IPS-18c (cell line): ENCODE results near the gene SPACA9.

Experiments
- H3K4me3 ChIP-seq: 2 replicates; pipeline ENCODE4 v1.7.0; 2013; ENCODE audit warnings: low read depth, mild to moderate bottlenecking, low read length, moderate library complexity; ENCODE audit not compliant: insufficient read depth
- H3K9me3 ChIP-seq: one replicate; pipeline ENCODE4 v1.6.1; 2013; ENCODE audit warnings: mild to moderate bottlenecking, low read length, moderate library complexity; ENCODE audit not compliant: control insufficient read depth, insufficient read depth

The SPACA9 gene

GRCh38 chr9:132857616-132858342 lies 20.9 kb upstream of the SPACA9 start:
- Histone ChIP-seq H3K9me3 (peaks cover 3% of the 10 kb centered on the region), H3K4me3 (no peak overlapping the region)

- no peak overlapping the region for H3K4me3 ChIP-seq
- peaks cover 3% of the 10 kb centered on the region for H3K9me3 ChIP-seq
These were observed 19.9 kb upstream of the SPACA9 start for GRCh38 chr9:132858751-132859150.

- Histone ChIP-seq H3K9me3 (peaks cover 3% of the 10 kb centered on the region), H3K4me3 (no peak overlapping the region)
These were observed 17.0 kb upstream of the SPACA9 start for GRCh38 chr9:132861666-132862065.

- H3K4me3 ChIP-seq: no peak overlapping the region
- H3K9me3 ChIP-seq: peaks cover 3% of the 10 kb centered on the region
These were observed 16.2 kb upstream of the SPACA9 start for GRCh38 chr9:132862533-132862932.

GRCh38 chr9:132863096-132863495 lies 15.6 kb upstream of the SPACA9 start:
- Histone ChIP-seq H3K4me3 (no peak overlapping the region), H3K9me3 (peaks cover 3% of the 10 kb centered on the region)

GRCh38 chr9:132864277-132864676 lies 14.4 kb upstream of the SPACA9 start:
- H3K9me3 ChIP-seq: peaks cover 3% of the 10 kb centered on the region
- no peak overlapping the region for H3K4me3 ChIP-seq

- H3K9me3 ChIP-seq: peaks cover 3% of the 10 kb centered on the region
- H3K4me3 ChIP-seq: no peak overlapping the region
These were observed 14.0 kb upstream of the SPACA9 start for GRCh38 chr9:132864691-132865090.

- H3K4me3 ChIP-seq: no peak overlapping the region
- H3K9me3 ChIP-seq: no peaks in the 10 kb centered on the region
These were observed 11.8 kb upstream of the SPACA9 start for GRCh38 chr9:132866898-132867297.

GRCh38 chr9:132869266-132869665 lies 9.4 kb upstream of the SPACA9 start:
- Histone ChIP-seq H3K9me3 (no peaks in the 10 kb centered on the region), H3K4me3 (no peak overlapping the region)

- Histone ChIP-seq H3K9me3 (no peaks in the 10 kb centered on the region), H3K4me3 (no peak overlapping the region)
These were observed 5.3 kb upstream of the SPACA9 start for GRCh38 chr9:132873403-132873802.

GRCh38 chr9:132875159-132875558 lies 3.5 kb upstream of the SPACA9 start:
- H3K4me3 ChIP-seq: no peak overlapping the region
- H3K9me3 ChIP-seq: no peaks in the 10 kb centered on the region

- H3K9me3 ChIP-seq: no peaks in the 10 kb centered on the region
- no peak overlapping the region for H3K4me3 ChIP-seq
These were observed 1.8 kb upstream of the SPACA9 start for GRCh38 chr9:132876849-132877248.

- Histone ChIP-seq H3K4me3 (peak overlapping the region; percentile 97), H3K9me3 (no peaks in the 10 kb centered on the region)
These were observed 1.3 kb upstream of the SPACA9 start for GRCh38 chr9:132877458-132877823.

- H3K9me3 ChIP-seq: no peaks in the 10 kb centered on the region
- H3K4me3 ChIP-seq: peak within 1 kb of the TSS; percentile 97
These were observed 639 bp upstream of the SPACA9 start, which contains the start of gene AK8 for GRCh38 chr9:132877824-132878694. Gene AK8 (minus strand): TSS chr9:132878284. CDS start chr9:132878255, 29 bp downstream.

GRCh38 chr9:132879457-132880323 lies 992 bp downstream of the SPACA9 start:
- no peaks in the 10 kb centered on the region for H3K9me3 ChIP-seq
- no peak overlapping the region for H3K4me3 ChIP-seq

GRCh38 chr9:132880324-132880661 lies 1.6 kb downstream of the SPACA9 start:
- H3K4me3 ChIP-seq: no peak overlapping the region
- H3K9me3 ChIP-seq: no peaks in the 10 kb centered on the region

GRCh38 chr9:132881826-132882225 lies 3.1 kb downstream of the SPACA9 start:
- H3K4me3 ChIP-seq: no peak overlapping the region

More at GRCh38 chr9:132881826-132882225, 3.1 kb downstream of the SPACA9 start:
- no peaks in the 10 kb centered on the region for H3K9me3 ChIP-seq
